HG03378 (cell line): ENCODE data around the gene VPS54.
"Not testable (repeated sequence)": the region's sequence is repeated elsewhere in the genome, so short reads cannot be mapped to it uniquely, and the experiment has no call there.

Experiments used
- ATAC-seq: cut with Tn5 transposase; IDR thresholded peaks from one replicate; pipeline ENCODE4 v1.9.1; 2021; ENCODE audit warnings: mild to moderate bottlenecking, moderate library complexity; ENCODE audit not compliant: unreplicated experiment

VPS54 gene

GRCh38 chr2:63996582-63997198 is 22.5 kb downstream of the VPS54 start:
- not testable (repeated sequence) for ATAC-seq

- not testable (repeated sequence) for ATAC-seq
These were observed 24.7 kb downstream of the VPS54 start for GRCh38 chr2:63994329-63995070.

GRCh38 chr2:63993871-63994270 is 25.4 kb downstream of the VPS54 start:
- ATAC-seq = no peak

- not testable (repeated sequence) for ATAC-seq
These were observed 26.1 kb downstream of the VPS54 start for GRCh38 chr2:63993130-63993584.

GRCh38 chr2:63992061-63992685 is 27.1 kb downstream of the VPS54 start:
- ATAC-seq = no peak

GRCh38 chr2:63991173-63991999 is 27.8 kb downstream of the VPS54 start:
- ATAC-seq = not testable (repeated sequence)

GRCh38 chr2:63990072-63990471 is 29.2 kb downstream of the VPS54 start:
- no peak for ATAC-seq

GRCh38 chr2:63988842-63989436 is 30.3 kb downstream of the VPS54 start:
- not testable (repeated sequence) for ATAC-seq

GRCh38 chr2:63984606-63985359 is 34.4 kb downstream of the VPS54 start:
- ATAC-seq = no peak

GRCh38 chr2:63983986-63984605 is 35.1 kb downstream of the VPS54 start:
- no peak for ATAC-seq

- no peak for ATAC-seq
These were observed 36.9 kb downstream of the VPS54 start for GRCh38 chr2:63982335-63982734.

- no peak for ATAC-seq
These were observed 37.5 kb downstream of the VPS54 start for GRCh38 chr2:63981702-63982103.

GRCh38 chr2:63980794-63981193 is 38.4 kb downstream of the VPS54 start:
- ATAC-seq = no peak

- ATAC-seq = peak; percentile 93
These were observed 41.3 kb downstream of the VPS54 start for GRCh38 chr2:63977904-63978303.

- ATAC-seq = no peak
These were observed 43.1 kb downstream of the VPS54 start for GRCh38 chr2:63976125-63976510.

- ATAC-seq = no peak
These were observed 43.6 kb downstream of the VPS54 start for GRCh38 chr2:63975437-63976124.

GRCh38 chr2:63975036-63975435 is 44.2 kb downstream of the VPS54 start:
- not testable (repeated sequence) for ATAC-seq

- ATAC-seq = no peak
These were observed 57.0 kb downstream of the VPS54 start for GRCh38 chr2:63962186-63962585.

- ATAC-seq = no peak
These were observed 68.8 kb downstream of the VPS54 start for GRCh38 chr2:63950414-63950813.
